ENCODE data around the gene PDE5A.

The PDE5A gene

GRCh38 chr4:119510395-119511149 is 118.0 kb downstream of the PDE5A start:
- no peaks in the 10 kb centered on the region for H3K27me3 Mint-ChIP-seq
- H3K36me3 Mint-ChIP-seq = peaks cover 15% of the 10 kb centered on the region
- no peak overlapping the region for H3K27ac Mint-ChIP-seq
- no peak for ATAC-seq (ENCODE audit: low read depth)
- no peaks in the 10 kb centered on the region for H3K4me1 Mint-ChIP-seq
- H3K9me3 Mint-ChIP-seq = no peaks in the 10 kb centered on the region
- H3K4me3 Mint-ChIP-seq = no peak overlapping the region
- no peak for DNase-seq (ENCODE audit: low spot score in 2 of 2)

- Mint-ChIP-seq H3K4me1 (no peaks in the 10 kb centered on the region), H3K27ac (no peak overlapping the region), H3K9me3 (no peaks in the 10 kb centered on the region), H3K36me3 (peaks cover 14% of the 10 kb centered on the region), H3K4me3 (no peak overlapping the region), H3K27me3 (no peaks in the 10 kb centered on the region)
- ATAC-seq (ENCODE audit: low read depth) (no peak), DNase-seq (ENCODE audit: low spot score in 2 of 2) (no peak)
Measured at GRCh38 chr4:119508281-119508680, 120.3 kb downstream of the PDE5A start.

- ATAC-seq (ENCODE audit: low read depth) (no peak), DNase-seq (ENCODE audit: low spot score in 2 of 2) (no peak)
- Mint-ChIP-seq H3K27ac (no peak overlapping the region), H3K9me3 (no peaks in the 10 kb centered on the region), H3K36me3 (peaks cover 6% of the 10 kb centered on the region), H3K4me3 (no peak overlapping the region), H3K27me3 (no peaks in the 10 kb centered on the region), H3K4me1 (no peaks in the 10 kb centered on the region)
Measured at GRCh38 chr4:119506806-119507205, 121.8 kb downstream of the PDE5A start.

GRCh38 chr4:119504616-119505015 is 124.0 kb downstream of the PDE5A start:
- Mint-ChIP-seq H3K36me3 (peaks cover 8% of the 10 kb centered on the region), H3K27ac (no peak overlapping the region), H3K4me3 (no peak overlapping the region), H3K4me1 (no peaks in the 10 kb centered on the region), H3K27me3 (no peaks in the 10 kb centered on the region), H3K9me3 (no peaks in the 10 kb centered on the region)
- DNase-seq (ENCODE audit: low spot score in 2 of 2) (no peak), ATAC-seq (ENCODE audit: low read depth) (no peak)

GRCh38 chr4:119501740-119502139 is 126.9 kb downstream of the PDE5A start:
- H3K27ac Mint-ChIP-seq = no peak overlapping the region
- DNase-seq (ENCODE audit: low spot score in 2 of 2) (no peak), ATAC-seq (ENCODE audit: low read depth) (no peak)
- H3K9me3 Mint-ChIP-seq = no peaks in the 10 kb centered on the region
- no peak overlapping the region for H3K4me3 Mint-ChIP-seq
- H3K4me1 Mint-ChIP-seq = no peaks in the 10 kb centered on the region
- no peaks in the 10 kb centered on the region for H3K27me3 Mint-ChIP-seq
- H3K36me3 Mint-ChIP-seq = peaks cover 20% of the 10 kb centered on the region

- Mint-ChIP-seq H3K27me3 (no peaks in the 10 kb centered on the region), H3K27ac (no peak overlapping the region), H3K4me1 (no peaks in the 10 kb centered on the region), H3K4me3 (no peak overlapping the region), H3K9me3 (no peaks in the 10 kb centered on the region), H3K36me3 (peaks cover 21% of the 10 kb centered on the region)
- ATAC-seq (ENCODE audit: low read depth) = no peak
- DNase-seq (ENCODE audit: low spot score in 2 of 2) = no peak
Measured at GRCh38 chr4:119498527-119498926, 130.1 kb downstream of the PDE5A start.

GRCh38 chr4:119493886-119494285 is 134.7 kb downstream of the PDE5A start:
- DNase-seq (ENCODE audit: low spot score in 2 of 2) (no peak), ATAC-seq (ENCODE audit: low read depth) (no peak)
- no peaks in the 10 kb centered on the region for H3K9me3 Mint-ChIP-seq
- no peaks in the 10 kb centered on the region for H3K27me3 Mint-ChIP-seq
- H3K4me1 Mint-ChIP-seq = no peaks in the 10 kb centered on the region
- no peak overlapping the region for H3K4me3 Mint-ChIP-seq
- H3K36me3 Mint-ChIP-seq = peaks cover 12% of the 10 kb centered on the region
- H3K27ac Mint-ChIP-seq = peak overlapping the region; percentile 45

- Mint-ChIP-seq H3K27ac (no peak overlapping the region), H3K27me3 (no peaks in the 10 kb centered on the region), H3K4me1 (no peaks in the 10 kb centered on the region), H3K4me3 (no peak overlapping the region), H3K36me3 (peaks cover 8% of the 10 kb centered on the region), H3K9me3 (no peaks in the 10 kb centered on the region)
- ATAC-seq (ENCODE audit: low read depth) (no peak), DNase-seq (ENCODE audit: low spot score in 2 of 2) (no peak)
Measured at GRCh38 chr4:119493419-119493818, 135.2 kb downstream of the PDE5A start.

GRCh38 chr4:119490335-119490734 is 138.3 kb downstream of the PDE5A start:
- no peak for ATAC-seq (ENCODE audit: low read depth)
- no peak overlapping the region for H3K27ac Mint-ChIP-seq

GRCh38 chr4:119489305-119489704 is 139.3 kb downstream of the PDE5A start:
- Mint-ChIP-seq H3K9me3 (peaks cover 2% of the 10 kb centered on the region), H3K4me3 (no peak overlapping the region), H3K27me3 (no peaks in the 10 kb centered on the region), H3K27ac (no peak overlapping the region), H3K36me3 (peaks cover 2% of the 10 kb centered on the region), H3K4me1 (no peaks in the 10 kb centered on the region)
- DNase-seq (ENCODE audit: low spot score in 2 of 2) = no peak
- no peak for ATAC-seq (ENCODE audit: low read depth)

More at GRCh38 chr4:119490335-119490734, 138.3 kb downstream of the PDE5A start:
- H3K4me3 Mint-ChIP-seq = no peak overlapping the region
- H3K9me3 Mint-ChIP-seq = peaks cover 2% of the 10 kb centered on the region
- no peak for DNase-seq (ENCODE audit: low spot score in 2 of 2)
- H3K27me3 Mint-ChIP-seq = no peaks in the 10 kb centered on the region
- H3K4me1 Mint-ChIP-seq = no peaks in the 10 kb centered on the region
- H3K36me3 Mint-ChIP-seq = peaks cover 2% of the 10 kb centered on the region

GRCh38 chr4:119480331-119480730 is 148.3 kb downstream of the PDE5A start:
- no peak for DNase-seq (ENCODE audit: low spot score in 2 of 2)
- Mint-ChIP-seq H3K9me3 (peaks cover 1% of the 10 kb centered on the region), H3K27ac (no peak overlapping the region), H3K4me1 (peaks cover 2% of the 10 kb centered on the region), H3K36me3 (peaks cover 28% of the 10 kb centered on the region), H3K27me3 (no peaks in the 10 kb centered on the region), H3K4me3 (no peak overlapping the region)
- no peak for ATAC-seq (ENCODE audit: low read depth)

GRCh38 chr4:119479835-119480234 is 148.8 kb downstream of the PDE5A start:
- no peaks in the 10 kb centered on the region for H3K27me3 Mint-ChIP-seq
- ATAC-seq (ENCODE audit: low read depth) = no peak
- no peak for DNase-seq (ENCODE audit: low spot score in 2 of 2)
- peaks cover 1% of the 10 kb centered on the region for H3K9me3 Mint-ChIP-seq
- H3K27ac Mint-ChIP-seq = no peak overlapping the region
- H3K4me3 Mint-ChIP-seq = no peak overlapping the region
- H3K4me1 Mint-ChIP-seq = peaks cover 2% of the 10 kb centered on the region
- peaks cover 30% of the 10 kb centered on the region for H3K36me3 Mint-ChIP-seq

- Mint-ChIP-seq H3K4me3 (no peak overlapping the region), H3K36me3 (peaks cover 30% of the 10 kb centered on the region), H3K4me1 (peaks cover 2% of the 10 kb centered on the region), H3K27me3 (no peaks in the 10 kb centered on the region), H3K27ac (no peak overlapping the region), H3K9me3 (peaks cover 1% of the 10 kb centered on the region)
- DNase-seq (ENCODE audit: low spot score in 2 of 2) (no peak), ATAC-seq (ENCODE audit: low read depth) (no peak)
Measured at GRCh38 chr4:119479180-119479808, 149.3 kb downstream of the PDE5A start.

- Mint-ChIP-seq H3K36me3 (peaks cover 30% of the 10 kb centered on the region), H3K4me1 (peaks cover 2% of the 10 kb centered on the region), H3K9me3 (peaks cover 1% of the 10 kb centered on the region), H3K27ac (no peak overlapping the region), H3K27me3 (no peaks in the 10 kb centered on the region), H3K4me3 (no peak overlapping the region)
- DNase-seq (ENCODE audit: low spot score in 2 of 2) = no peak
- ATAC-seq (ENCODE audit: low read depth) = no peak
Measured at GRCh38 chr4:119478446-119479179, 150.0 kb downstream of the PDE5A start.

All from memory B cell (primary cell).